22Rv1 (cell line): ENCODE measurements around the gene SLIT3.

Experiments used
- CTCF ChIP-seq: fragments of 450-650 bp; IDR thresholded peaks from 2 replicates; pipeline ENCODE4 v1.5.1; 2017; ENCODE audit warnings: mild to moderate bottlenecking
- ZFX ChIP-seq: fragments of 450-650 bp; IDR thresholded peaks from 2 replicates; pipeline ENCODE4 v1.6.1; 2017; ENCODE audit warnings: antibody characterized with exemption, borderline replicate concordance

- TF ChIP-seq CTCF: no peak
- no peak for TF ChIP-seq ZFX
These were observed 216.2 kb downstream of the SLIT3 start for GRCh38 chr5:169084775-169085174.
